Osteocyte (in vitro differentiated cells): ENCODE measurements around the gene UST. TPM values are rescaled to one million over a fixed set of nuclear protein-coding genes. Genes with fewer than 3 reads are reported as not detected.

Experiments used
- DNase-seq: peaks from one replicate; pipeline ENCODE4 v3.0.0; 2021; ENCODE audit warnings: mixed read lengths; ENCODE audit not compliant: unreplicated experiment; ENCODE audit errors: extremely low spot score
- H3K27ac Mint-ChIP-seq: one replicate; pipeline ENCODE4 v1.8.0; 2021; ENCODE audit warnings: mild to moderate bottlenecking, mixed read lengths; ENCODE audit not compliant: unreplicated experiment
- H3K27me3 Mint-ChIP-seq: one replicate; pipeline ENCODE4 v1.8.0; 2021; ENCODE audit warnings: mixed read lengths; ENCODE audit not compliant: unreplicated experiment
- H3K36me3 Mint-ChIP-seq: one replicate; pipeline ENCODE4 v1.8.0; 2021; ENCODE audit warnings: mixed read lengths; ENCODE audit not compliant: unreplicated experiment
- H3K4me1 Mint-ChIP-seq: one replicate; pipeline ENCODE4 v1.8.0; 2021; ENCODE audit warnings: mixed read lengths; ENCODE audit not compliant: unreplicated experiment
- H3K4me3 Mint-ChIP-seq: one replicate; pipeline ENCODE4 v1.8.0; 2021; ENCODE audit warnings: mild to moderate bottlenecking, moderate library complexity, mixed read lengths; ENCODE audit not compliant: unreplicated experiment
- H3K9me3 Mint-ChIP-seq: one replicate; pipeline ENCODE4 v1.8.0; 2021; ENCODE audit warnings: mixed read lengths; ENCODE audit not compliant: unreplicated experiment
- total RNA-seq: library from RNA; stranded (reverse); gene quantifications from 2 replicates; pipeline ENCODE4 v1.2.1, GENCODE V29; 2021
- TF ChIP-seq, protein P1 (sequence below): fragments of 200-600 bp; sonication (generic); IDR thresholded peaks from 2 replicates; pipeline ENCODE4 v1.5.0; 2021; ENCODE audit warnings: antibody characterized with exemption, mild to moderate bottlenecking, moderate library complexity

The UST gene
- total RNA-seq, 1 donor from 2014 or later: 15.7 TPM

GRCh38 chr6:148814082-148814790, 67.4 kb downstream of the UST start:
- peaks cover 12% of the 10 kb centered on the region for H3K9me3 Mint-ChIP-seq
- no peak overlapping the region for H3K4me3 Mint-ChIP-seq
- DNase-seq: no peak
- no peaks in the 10 kb centered on the region for H3K27me3 Mint-ChIP-seq
- H3K36me3 Mint-ChIP-seq: peaks cover 4% of the 10 kb centered on the region
- peaks cover 28% of the 10 kb centered on the region for H3K4me1 Mint-ChIP-seq
- no peak overlapping the region for H3K27ac Mint-ChIP-seq
- TF ChIP-seq, protein P1, sequence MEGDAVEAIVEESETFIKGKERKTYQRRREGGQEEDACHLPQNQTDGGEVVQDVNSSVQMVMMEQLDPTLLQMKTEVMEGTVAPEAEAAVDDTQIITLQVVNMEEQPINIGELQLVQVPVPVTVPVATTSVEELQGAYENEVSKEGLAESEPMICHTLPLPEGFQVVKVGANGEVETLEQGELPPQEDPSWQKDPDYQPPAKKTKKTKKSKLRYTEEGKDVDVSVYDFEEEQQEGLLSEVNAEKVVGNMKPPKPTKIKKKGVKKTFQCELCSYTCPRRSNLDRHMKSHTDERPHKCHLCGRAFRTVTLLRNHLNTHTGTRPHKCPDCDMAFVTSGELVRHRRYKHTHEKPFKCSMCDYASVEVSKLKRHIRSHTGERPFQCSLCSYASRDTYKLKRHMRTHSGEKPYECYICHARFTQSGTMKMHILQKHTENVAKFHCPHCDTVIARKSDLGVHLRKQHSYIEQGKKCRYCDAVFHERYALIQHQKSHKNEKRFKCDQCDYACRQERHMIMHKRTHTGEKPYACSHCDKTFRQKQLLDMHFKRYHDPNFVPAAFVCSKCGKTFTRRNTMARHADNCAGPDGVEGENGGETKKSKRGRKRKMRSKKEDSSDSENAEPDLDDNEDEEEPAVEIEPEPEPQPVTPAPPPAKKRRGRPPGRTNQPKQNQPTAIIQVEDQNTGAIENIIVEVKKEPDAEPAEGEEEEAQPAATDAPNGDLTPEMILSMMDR: no peak

- peaks cover 33% of the 10 kb centered on the region for H3K4me1 Mint-ChIP-seq
- DNase-seq: no peak
- TF ChIP-seq, protein P1: no peak
- H3K9me3 Mint-ChIP-seq: peaks cover 12% of the 10 kb centered on the region
- H3K4me3 Mint-ChIP-seq: no peak overlapping the region
- H3K27ac Mint-ChIP-seq: no peak overlapping the region
- peaks cover 4% of the 10 kb centered on the region for H3K36me3 Mint-ChIP-seq
- H3K27me3 Mint-ChIP-seq: no peaks in the 10 kb centered on the region
Observed at GRCh38 chr6:148814869-148815268, 68.0 kb downstream of the UST start.

GRCh38 chr6:148816117-148816516, 69.3 kb downstream of the UST start:
- Mint-ChIP-seq H3K4me3 (no peak overlapping the region), H3K36me3 (peaks cover 3% of the 10 kb centered on the region), H3K9me3 (peaks cover 12% of the 10 kb centered on the region), H3K27ac (no peak overlapping the region), H3K27me3 (no peaks in the 10 kb centered on the region), H3K4me1 (peaks cover 28% of the 10 kb centered on the region)
- no peak for DNase-seq
- TF ChIP-seq, protein P1: no peak

- DNase-seq: no peak
- Mint-ChIP-seq H3K27me3 (no peaks in the 10 kb centered on the region), H3K4me1 (peaks cover 28% of the 10 kb centered on the region), H3K36me3 (no peaks in the 10 kb centered on the region), H3K27ac (no peak overlapping the region), H3K9me3 (peaks cover 7% of the 10 kb centered on the region), H3K4me3 (no peak overlapping the region)
- TF ChIP-seq, protein P1: no peak
Observed at GRCh38 chr6:148817689-148818088, 70.9 kb downstream of the UST start.

DNA sequence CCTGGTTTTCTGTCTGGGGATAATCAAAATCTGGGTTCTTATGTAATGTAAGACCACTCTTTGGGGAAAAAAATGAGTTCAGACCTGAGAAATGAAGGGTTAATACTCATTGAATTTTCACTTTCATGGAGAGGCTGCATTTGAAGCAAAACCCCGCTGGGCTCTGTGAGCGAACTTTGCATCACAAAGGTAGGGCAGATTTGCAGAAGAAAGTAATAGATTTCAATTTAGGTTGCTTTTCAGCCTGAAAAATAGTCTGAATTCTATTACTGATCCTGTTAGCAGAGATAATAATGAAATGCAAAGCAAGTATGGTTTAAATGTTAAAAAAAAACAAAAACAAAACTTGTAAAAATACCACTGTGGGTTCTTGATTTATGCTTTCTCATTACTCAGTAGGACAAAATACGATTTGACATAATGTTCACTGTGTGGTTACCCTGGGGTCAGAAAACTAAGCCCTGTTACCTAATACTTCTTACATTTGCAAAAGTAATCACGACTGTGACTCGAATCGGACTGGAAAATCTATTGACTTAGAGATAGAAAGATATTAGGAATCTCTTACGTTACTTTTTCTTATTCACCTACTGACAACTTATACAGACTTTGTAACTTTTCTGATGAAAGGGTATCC, 72.2 kb downstream of the UST start:
- H3K4me3 Mint-ChIP-seq: no peak overlapping the region
- TF ChIP-seq, protein P1: no peak
- no peaks in the 10 kb centered on the region for H3K36me3 Mint-ChIP-seq
- H3K9me3 Mint-ChIP-seq: peaks cover 7% of the 10 kb centered on the region
- H3K27ac Mint-ChIP-seq: peak overlapping the region; percentile 31
- DNase-seq: no peak
- H3K4me1 Mint-ChIP-seq: peaks cover 27% of the 10 kb centered on the region
- H3K27me3 Mint-ChIP-seq: no peaks in the 10 kb centered on the region
